ENCODE data around the gene ZNF277.

DNA sequence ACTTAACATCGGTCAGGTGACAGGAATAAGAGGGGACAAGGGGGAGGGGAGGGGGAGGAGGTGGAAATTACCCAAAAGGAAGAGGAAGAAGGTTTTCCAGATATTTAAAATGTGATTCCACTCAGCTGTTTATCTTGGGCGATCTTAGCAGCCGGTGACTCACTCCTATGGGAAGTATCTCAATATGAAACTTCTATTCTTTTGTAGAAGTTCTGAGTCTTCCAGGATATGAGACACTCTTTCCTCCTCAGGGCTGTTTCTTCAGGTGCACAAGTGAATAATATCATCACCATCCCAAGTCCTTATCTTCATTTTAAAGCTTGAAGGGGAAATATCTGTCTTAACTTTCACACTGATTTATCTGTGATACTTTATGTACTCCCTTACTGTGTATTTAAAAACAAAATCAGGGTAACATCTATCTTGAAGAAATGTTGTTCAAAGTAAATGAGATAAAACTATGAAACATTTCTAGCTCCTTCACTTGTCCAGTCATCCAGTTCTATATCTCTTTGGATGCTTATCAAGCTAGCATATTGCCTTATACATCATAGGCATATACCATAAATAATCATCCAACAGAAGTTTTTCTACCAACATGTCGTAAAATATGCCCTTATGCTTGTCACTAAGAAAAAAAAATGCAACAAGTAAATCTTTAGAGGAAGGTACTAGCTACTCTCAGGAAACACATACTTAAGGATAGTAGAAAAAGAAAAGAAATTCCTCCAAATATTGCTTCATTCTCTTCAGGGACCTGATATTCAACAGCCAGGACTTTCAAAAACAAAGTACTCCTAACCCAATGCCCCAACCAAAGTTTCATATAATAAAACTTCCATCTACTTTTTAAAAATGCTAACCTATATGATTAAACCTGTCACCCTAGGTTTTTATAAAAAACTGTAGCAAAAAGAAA is 14.0 kb upstream of the ZNF277 start:
- TF ChIP-seq FOXM1 (IDR thresholded peaks at IDR 0.05; ENCODE audit: borderline replicate concordance, low read depth) (no peak), TAF1 (IDR thresholded peaks at IDR 0.05; ENCODE audit: low read depth) (no peak), TCF12 (IDR thresholded peaks at IDR 0.05; ENCODE audit: low read depth) (no peak), EP300 (IDR thresholded peaks at IDR 0.05; ENCODE audit: borderline replicate concordance) (no peak), MAX (IDR thresholded peaks at IDR 0.05) (no peak), YY1 (IDR thresholded peaks at IDR 0.05; ENCODE audit: low read depth) (no peak), CREB1 (IDR thresholded peaks at IDR 0.05; ENCODE audit: low read depth) (no peak), EGR1 (IDR thresholded peaks at IDR 0.05) (no peak), ZBTB7A (IDR thresholded peaks at IDR 0.05; ENCODE audit: low read depth) (no peak), RAD21 (IDR thresholded peaks at IDR 0.05; ENCODE audit: low read depth) (no peak), NFIC (IDR thresholded peaks at IDR 0.05) (no peak), CEBPB (IDR thresholded peaks at IDR 0.05) (no peak)
- TF ChIP-seq, protein P1, sequence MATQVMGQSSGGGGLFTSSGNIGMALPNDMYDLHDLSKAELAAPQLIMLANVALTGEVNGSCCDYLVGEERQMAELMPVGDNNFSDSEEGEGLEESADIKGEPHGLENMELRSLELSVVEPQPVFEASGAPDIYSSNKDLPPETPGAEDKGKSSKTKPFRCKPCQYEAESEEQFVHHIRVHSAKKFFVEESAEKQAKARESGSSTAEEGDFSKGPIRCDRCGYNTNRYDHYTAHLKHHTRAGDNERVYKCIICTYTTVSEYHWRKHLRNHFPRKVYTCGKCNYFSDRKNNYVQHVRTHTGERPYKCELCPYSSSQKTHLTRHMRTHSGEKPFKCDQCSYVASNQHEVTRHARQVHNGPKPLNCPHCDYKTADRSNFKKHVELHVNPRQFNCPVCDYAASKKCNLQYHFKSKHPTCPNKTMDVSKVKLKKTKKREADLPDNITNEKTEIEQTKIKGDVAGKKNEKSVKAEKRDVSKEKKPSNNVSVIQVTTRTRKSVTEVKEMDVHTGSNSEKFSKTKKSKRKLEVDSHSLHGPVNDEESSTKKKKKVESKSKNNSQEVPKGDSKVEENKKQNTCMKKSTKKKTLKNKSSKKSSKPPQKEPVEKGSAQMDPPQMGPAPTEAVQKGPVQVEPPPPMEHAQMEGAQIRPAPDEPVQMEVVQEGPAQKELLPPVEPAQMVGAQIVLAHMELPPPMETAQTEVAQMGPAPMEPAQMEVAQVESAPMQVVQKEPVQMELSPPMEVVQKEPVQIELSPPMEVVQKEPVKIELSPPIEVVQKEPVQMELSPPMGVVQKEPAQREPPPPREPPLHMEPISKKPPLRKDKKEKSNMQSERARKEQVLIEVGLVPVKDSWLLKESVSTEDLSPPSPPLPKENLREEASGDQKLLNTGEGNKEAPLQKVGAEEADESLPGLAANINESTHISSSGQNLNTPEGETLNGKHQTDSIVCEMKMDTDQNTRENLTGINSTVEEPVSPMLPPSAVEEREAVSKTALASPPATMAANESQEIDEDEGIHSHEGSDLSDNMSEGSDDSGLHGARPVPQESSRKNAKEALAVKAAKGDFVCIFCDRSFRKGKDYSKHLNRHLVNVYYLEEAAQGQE (IDR thresholded peaks at IDR 0.05; ENCODE audit: low read depth) = no peak
- TF ChIP-seq, protein P2, sequence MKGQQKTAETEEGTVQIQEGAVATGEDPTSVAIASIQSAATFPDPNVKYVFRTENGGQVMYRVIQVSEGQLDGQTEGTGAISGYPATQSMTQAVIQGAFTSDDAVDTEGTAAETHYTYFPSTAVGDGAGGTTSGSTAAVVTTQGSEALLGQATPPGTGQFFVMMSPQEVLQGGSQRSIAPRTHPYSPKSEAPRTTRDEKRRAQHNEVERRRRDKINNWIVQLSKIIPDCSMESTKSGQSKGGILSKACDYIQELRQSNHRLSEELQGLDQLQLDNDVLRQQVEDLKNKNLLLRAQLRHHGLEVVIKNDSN (IDR thresholded peaks at IDR 0.05) = no peak
